BE2C (cell line): ENCODE measurements around the gene GID8.

Source experiments
- DNase-seq: peaks from one replicate; pipeline ENCODE4 v3.0.0-alpha.2; 2020
- H3K27me3 ChIP-seq: fragments of 250-450 bp; sonication (Bioruptor Pico); 2 replicates; pipeline ENCODE4 v1.5.1; 2020; ENCODE audit warnings: mild to moderate bottlenecking
- H3K36me3 ChIP-seq: fragments of 250-450 bp; sonication (Bioruptor Pico); 2 replicates; pipeline ENCODE4 v1.5.1; 2020; ENCODE audit warnings: mild to moderate bottlenecking
- H3K4me1 ChIP-seq: fragments of 250-450 bp; sonication (Bioruptor Pico); 2 replicates; pipeline ENCODE4 v1.5.1; 2020
- H3K4me3 ChIP-seq: 2 replicates; pipeline ENCODE4 v1.5.1; 2011; ENCODE audit warnings: low read depth, low read length
- H3K9me3 ChIP-seq: fragments of 250-450 bp; sonication (Bioruptor Pico); 2 replicates; pipeline ENCODE4 v1.5.1; 2020
- TF ChIP-seq, protein P1 (sequence below): IDR thresholded peaks from 2 replicates; pipeline ENCODE4 v1.5.1; 2012; ENCODE audit warnings: mild to moderate bottlenecking, low read depth, low read length

GID8 gene

GRCh38 chr20:62940875-62941274 is 2.9 kb downstream of the GID8 start:
- no peak for DNase-seq

DNA sequence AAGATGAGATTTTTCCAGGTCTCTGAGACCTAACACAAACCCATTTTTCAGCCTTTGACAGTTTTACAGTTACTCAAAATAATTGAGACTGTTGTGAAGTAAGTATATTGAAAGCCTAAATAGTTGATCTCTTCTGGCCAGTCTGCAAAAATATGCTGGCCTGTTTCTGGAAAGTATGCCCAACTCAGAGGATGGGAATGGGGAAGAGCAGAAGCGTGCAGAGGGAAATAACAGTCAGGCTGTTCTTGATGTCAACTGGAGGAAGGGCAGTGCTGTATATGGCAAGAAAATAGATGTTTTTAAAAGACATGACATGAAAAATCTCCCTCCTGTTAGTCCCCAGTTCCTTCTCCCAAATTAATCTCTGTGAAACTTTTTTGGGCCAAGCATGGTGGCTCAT is 3.8 kb downstream of the GID8 start:
- TF ChIP-seq, protein P1, sequence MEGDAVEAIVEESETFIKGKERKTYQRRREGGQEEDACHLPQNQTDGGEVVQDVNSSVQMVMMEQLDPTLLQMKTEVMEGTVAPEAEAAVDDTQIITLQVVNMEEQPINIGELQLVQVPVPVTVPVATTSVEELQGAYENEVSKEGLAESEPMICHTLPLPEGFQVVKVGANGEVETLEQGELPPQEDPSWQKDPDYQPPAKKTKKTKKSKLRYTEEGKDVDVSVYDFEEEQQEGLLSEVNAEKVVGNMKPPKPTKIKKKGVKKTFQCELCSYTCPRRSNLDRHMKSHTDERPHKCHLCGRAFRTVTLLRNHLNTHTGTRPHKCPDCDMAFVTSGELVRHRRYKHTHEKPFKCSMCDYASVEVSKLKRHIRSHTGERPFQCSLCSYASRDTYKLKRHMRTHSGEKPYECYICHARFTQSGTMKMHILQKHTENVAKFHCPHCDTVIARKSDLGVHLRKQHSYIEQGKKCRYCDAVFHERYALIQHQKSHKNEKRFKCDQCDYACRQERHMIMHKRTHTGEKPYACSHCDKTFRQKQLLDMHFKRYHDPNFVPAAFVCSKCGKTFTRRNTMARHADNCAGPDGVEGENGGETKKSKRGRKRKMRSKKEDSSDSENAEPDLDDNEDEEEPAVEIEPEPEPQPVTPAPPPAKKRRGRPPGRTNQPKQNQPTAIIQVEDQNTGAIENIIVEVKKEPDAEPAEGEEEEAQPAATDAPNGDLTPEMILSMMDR: no peak
- Histone ChIP-seq H3K27me3 (no peaks in the 10 kb centered on the region), H3K9me3 (no peaks in the 10 kb centered on the region), H3K4me1 (peaks cover 4% of the 10 kb centered on the region), H3K36me3 (peaks cover 54% of the 10 kb centered on the region), H3K4me3 (no peak overlapping the region)
- DNase-seq: no peak

More at GRCh38 chr20:62940875-62941274, 2.9 kb downstream of the GID8 start:
- no peaks in the 10 kb centered on the region for H3K9me3 ChIP-seq
- H3K27me3 ChIP-seq: no peaks in the 10 kb centered on the region
- no peak overlapping the region for H3K4me3 ChIP-seq
- peaks cover 54% of the 10 kb centered on the region for H3K36me3 ChIP-seq
- TF ChIP-seq, protein P1: no peak
- no peaks in the 10 kb centered on the region for H3K4me1 ChIP-seq

GRCh38 chr20:62942456-62942855 is 4.5 kb downstream of the GID8 start:
- TF ChIP-seq, protein P1: no peak
- no peak for DNase-seq
- Histone ChIP-seq H3K4me1 (peaks cover 10% of the 10 kb centered on the region), H3K27me3 (no peaks in the 10 kb centered on the region), H3K36me3 (peaks cover 58% of the 10 kb centered on the region), H3K9me3 (no peaks in the 10 kb centered on the region), H3K4me3 (no peak overlapping the region)

DNA sequence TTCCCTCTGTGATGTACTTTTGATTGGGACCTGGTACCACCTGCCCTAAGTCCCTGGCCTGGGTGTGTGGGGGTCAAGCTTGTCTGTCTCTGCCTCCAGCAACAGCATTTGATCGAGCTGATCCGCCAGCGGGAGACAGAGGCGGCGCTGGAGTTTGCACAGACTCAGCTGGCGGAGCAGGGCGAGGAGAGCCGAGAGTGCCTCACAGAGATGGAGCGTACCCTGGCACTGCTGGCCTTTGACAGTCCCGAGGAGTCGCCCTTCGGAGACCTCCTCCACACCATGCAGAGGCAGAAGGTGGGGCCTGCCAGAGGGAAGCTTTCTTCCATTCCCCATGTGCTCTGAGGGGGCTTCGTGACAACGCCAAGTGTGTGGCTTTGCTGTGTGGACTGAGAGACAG is 5.4 kb downstream of the GID8 start:
- DNase-seq: no peak
- Histone ChIP-seq H3K27me3 (no peaks in the 10 kb centered on the region), H3K4me1 (peaks cover 11% of the 10 kb centered on the region), H3K36me3 (peaks cover 66% of the 10 kb centered on the region), H3K9me3 (no peaks in the 10 kb centered on the region), H3K4me3 (no peak overlapping the region)
- TF ChIP-seq, protein P1: no peak

DNA sequence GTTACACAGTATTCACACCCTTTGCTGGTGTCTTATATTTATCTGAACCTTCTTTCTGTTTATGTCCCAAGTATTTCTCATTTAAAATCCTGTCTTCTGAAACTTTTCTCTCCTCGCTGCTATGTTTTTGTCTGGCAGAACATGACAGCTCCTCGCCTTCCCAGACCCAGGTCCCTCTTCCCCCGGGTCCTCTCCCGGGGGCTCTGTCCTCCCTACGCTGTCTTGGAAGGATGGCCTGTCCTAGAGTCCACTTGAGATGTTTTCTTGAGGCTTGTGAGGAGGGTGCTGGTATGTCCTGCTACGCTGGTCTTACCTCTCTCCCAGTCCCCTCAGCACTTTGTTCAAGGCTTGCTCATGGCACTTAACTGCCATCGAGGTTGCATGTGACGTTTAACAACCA is 6.2 kb downstream of the GID8 start:
- Histone ChIP-seq H3K9me3 (no peaks in the 10 kb centered on the region), H3K27me3 (no peaks in the 10 kb centered on the region), H3K4me1 (peaks cover 11% of the 10 kb centered on the region), H3K4me3 (no peak overlapping the region), H3K36me3 (peaks cover 71% of the 10 kb centered on the region)
- TF ChIP-seq, protein P1: no peak
- DNase-seq: no peak

DNA sequence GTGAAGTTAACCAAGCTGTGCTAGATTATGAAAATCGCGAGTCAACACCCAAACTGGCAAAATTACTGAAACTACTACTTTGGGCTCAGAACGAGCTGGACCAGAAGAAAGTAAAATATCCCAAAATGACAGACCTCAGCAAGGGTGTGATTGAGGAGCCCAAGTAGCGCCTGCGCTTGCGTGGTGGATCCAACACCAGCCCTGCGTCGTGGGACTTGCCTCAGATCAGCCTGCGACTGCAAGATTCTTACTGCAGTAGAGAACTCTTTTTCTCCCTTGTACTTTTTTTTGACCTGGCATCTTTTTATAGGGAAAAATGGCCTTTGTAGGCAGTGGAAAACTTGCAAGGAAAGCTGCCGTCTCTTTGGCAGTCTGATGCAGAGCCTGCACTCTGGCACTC is 6.8 kb downstream of the GID8 start:
- Histone ChIP-seq H3K9me3 (no peaks in the 10 kb centered on the region), H3K27me3 (no peaks in the 10 kb centered on the region), H3K4me1 (peaks cover 11% of the 10 kb centered on the region), H3K4me3 (no peak overlapping the region), H3K36me3 (peaks cover 75% of the 10 kb centered on the region)
- TF ChIP-seq, protein P1: no peak
- no peak for DNase-seq
